NCI-H1930 (cell line): ENCODE data around the gene OLFML1.

Experiments used
- DNase-seq, 2 experiments: peaks; one replicate each; lab custom pipeline; 2025; lab: John Stamatoyannopoulos, UW

The OLFML1 gene

GRCh38 chr11:7532405-7533145 is 47.3 kb downstream of the OLFML1 start:
- no peak for DNase-seq

GRCh38 chr11:7533199-7534041 is 48.1 kb downstream of the OLFML1 start:
- DNase-seq: no peak

GRCh38 chr11:7534042-7534378 is 48.7 kb downstream of the OLFML1 start:
- DNase-seq: no peak

GRCh38 chr11:7536100-7536499 is 50.8 kb downstream of the OLFML1 start:
- no peak for DNase-seq

- no peak for DNase-seq
Measured at GRCh38 chr11:7537265-7537664, 52.0 kb downstream of the OLFML1 start.

GRCh38 chr11:7538031-7538430 is 52.7 kb downstream of the OLFML1 start:
- no peak for DNase-seq

GRCh38 chr11:7538466-7539454 is 53.5 kb downstream of the OLFML1 start:
- no peak for DNase-seq

GRCh38 chr11:7540830-7541555 is 55.7 kb downstream of the OLFML1 start:
- DNase-seq: no peak

GRCh38 chr11:7543302-7543701 is 58.0 kb downstream of the OLFML1 start:
- no peak for DNase-seq

GRCh38 chr11:7544021-7544420 is 58.7 kb downstream of the OLFML1 start:
- DNase-seq: no peak

- no peak for DNase-seq
Measured at GRCh38 chr11:7545611-7546010, 60.3 kb downstream of the OLFML1 start.

- no peak for DNase-seq
Measured at GRCh38 chr11:7546324-7546791, 61.1 kb downstream of the OLFML1 start.

- DNase-seq: no peak
Measured at GRCh38 chr11:7547687-7548086, 62.4 kb downstream of the OLFML1 start.

GRCh38 chr11:7548659-7549274 is 63.5 kb downstream of the OLFML1 start:
- DNase-seq: peak in 1 of 2 experiments; percentile 51

GRCh38 chr11:7549681-7550080 is 64.4 kb downstream of the OLFML1 start:
- DNase-seq: no peak

- no peak for DNase-seq
Measured at GRCh38 chr11:7551571-7551970, 66.3 kb downstream of the OLFML1 start.

- no peak for DNase-seq
Measured at GRCh38 chr11:7552666-7553065, 67.4 kb downstream of the OLFML1 start.

GRCh38 chr11:7555052-7555699 is 69.9 kb downstream of the OLFML1 start:
- DNase-seq: peak in 1 of 2 experiments; percentile 68

- DNase-seq: no peak
Measured at GRCh38 chr11:7558046-7558445, 72.7 kb downstream of the OLFML1 start.
